Skin epidermis (tissue), 12 donors: Measurements from ENCODE around the gene IKZF5.
A peak's percentile ranks its signal among the peaks of the same experiment; 100 is the strongest.

ENCODE experiments used
- H3K27ac ChIP-seq, 21 experiments: fragments of 200-600 bp; sonication (generic) in 11 of 21; one replicate each; pipeline ENCODE4 v1.5.0; 2020; ENCODE audit warnings: mild to moderate bottlenecking in 3 of 21, inconsistent platforms in 2 of 21, moderate library complexity in 2 of 21
- H3K4me3 ChIP-seq, 7 experiments: fragments of 200-600 bp; sonication (generic) in 2 of 7; one replicate each; pipeline ENCODE4 v1.5.0; 2020; ENCODE audit warnings: inconsistent platforms in 2 of 7, mild to moderate bottlenecking in 2 of 7, moderate library complexity in 1 of 7

The IKZF5 gene, protein sequence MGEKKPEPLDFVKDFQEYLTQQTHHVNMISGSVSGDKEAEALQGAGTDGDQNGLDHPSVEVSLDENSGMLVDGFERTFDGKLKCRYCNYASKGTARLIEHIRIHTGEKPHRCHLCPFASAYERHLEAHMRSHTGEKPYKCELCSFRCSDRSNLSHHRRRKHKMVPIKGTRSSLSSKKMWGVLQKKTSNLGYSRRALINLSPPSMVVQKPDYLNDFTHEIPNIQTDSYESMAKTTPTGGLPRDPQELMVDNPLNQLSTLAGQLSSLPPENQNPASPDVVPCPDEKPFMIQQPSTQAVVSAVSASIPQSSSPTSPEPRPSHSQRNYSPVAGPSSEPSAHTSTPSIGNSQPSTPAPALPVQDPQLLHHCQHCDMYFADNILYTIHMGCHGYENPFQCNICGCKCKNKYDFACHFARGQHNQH

DNA sequence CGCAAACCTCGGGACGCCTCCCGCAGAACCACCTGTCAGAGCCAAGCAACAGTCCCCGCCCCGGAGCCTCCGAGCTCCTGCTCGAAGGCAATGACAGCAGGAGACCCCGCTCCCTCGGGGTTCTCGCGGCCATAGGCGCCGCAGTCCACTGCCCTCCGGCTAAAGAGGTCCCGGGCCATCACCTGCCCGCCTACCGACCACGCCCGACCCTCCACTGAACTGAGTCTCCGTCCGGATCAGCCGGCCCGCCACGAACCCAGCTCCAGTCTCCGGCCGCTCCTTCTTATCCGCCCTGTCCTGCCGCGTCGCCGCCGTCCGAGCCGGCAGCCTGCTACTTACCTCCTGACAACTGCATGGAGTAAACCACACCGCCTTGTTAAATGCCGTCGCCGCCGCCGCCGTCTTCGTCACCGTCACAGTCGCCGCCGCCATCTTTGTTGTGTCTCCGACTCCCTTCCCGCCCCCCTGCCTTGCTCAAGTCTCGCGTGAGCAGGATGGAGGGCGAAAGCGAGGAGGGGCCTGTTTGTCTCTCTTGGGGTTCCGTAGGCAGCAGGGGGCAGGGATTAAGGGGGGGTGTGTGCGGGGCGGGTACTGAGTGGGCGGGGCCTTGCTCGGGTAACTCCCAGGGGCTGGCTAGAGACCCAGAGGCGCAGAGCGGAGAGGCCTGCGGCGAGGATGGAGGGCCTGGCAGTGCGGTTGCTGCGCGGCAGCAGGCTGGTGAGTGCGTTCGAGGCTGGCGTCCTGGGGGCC is at the start of gene IKZF5, which contains the start of gene ACADSB:
Gene IKZF5, minus strand, starts transcription at position 441 of the 750 bp plus-strand sequence. CDS start 10,170 bp downstream, outside the sequence.
Gene ACADSB, plus strand, starts transcription at position 652 of the 750 bp plus-strand sequence. Its CDS starts 24 bp downstream, at position 676.
- H3K27ac ChIP-seq = peak within 1 kb of the TSS; percentile 58 to 98 (median 94)
- peak within 1 kb of the TSS; percentile 68 to 98 (median 96) for H3K4me3 ChIP-seq

DNA sequence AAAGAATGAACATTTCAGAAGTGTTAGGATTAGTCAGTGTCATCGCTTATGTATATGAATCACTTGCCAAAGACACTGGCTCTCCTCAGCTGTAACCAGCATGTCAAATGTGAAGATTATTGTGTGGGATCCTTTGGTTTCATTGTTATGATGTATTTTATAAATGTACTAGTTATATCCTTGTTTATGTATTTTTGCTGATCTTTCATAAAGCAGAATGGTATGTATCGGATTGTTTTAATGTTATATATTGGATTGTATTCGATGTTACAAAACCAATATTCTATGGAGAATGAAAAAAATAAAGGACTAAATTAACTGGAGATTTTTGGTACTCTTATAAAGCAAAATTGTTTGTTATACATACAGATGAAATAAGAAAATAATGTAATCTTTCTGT is 49.4 kb upstream of the IKZF5 start:
- no peak overlapping the region for H3K27ac ChIP-seq
- H3K4me3 ChIP-seq = no peak overlapping the region

DNA sequence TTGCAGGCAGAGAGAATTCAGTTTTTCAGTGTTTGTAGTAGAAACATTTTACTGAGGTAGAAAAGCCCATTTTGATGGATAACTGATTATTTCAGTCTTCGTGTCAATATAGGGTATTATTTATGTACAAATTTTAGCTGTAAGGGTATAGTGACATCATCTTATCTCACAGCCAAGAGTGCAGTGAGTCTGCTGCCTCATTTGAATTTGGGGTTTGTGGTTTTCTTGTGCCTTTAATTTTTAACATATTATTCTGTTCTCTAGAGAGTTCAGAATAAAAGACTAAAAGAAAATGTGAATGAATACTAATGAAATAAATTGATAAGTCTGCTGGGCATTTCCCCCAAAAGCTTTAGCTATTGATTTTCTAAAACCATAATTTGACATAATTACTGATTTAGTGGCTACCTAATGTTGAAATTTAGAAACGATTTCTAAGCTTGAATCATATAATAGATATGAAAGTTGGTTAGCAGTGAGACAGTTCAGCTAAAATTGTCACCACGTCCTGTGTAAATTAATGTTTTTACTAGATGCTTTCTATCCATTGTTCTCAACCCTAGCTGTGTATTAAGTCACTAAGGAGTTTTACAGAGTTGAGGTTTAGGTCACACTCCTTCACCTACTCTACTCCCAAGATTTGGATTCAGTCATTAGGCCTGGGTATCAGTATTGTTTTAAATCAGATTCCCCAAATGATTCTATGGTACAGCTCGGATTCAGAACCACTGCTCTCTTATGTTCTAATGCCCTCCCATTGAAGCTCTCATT is 37.6 kb upstream of the IKZF5 start:
- H3K4me3 ChIP-seq = no peak overlapping the region
- no peak overlapping the region for H3K27ac ChIP-seq

DNA sequence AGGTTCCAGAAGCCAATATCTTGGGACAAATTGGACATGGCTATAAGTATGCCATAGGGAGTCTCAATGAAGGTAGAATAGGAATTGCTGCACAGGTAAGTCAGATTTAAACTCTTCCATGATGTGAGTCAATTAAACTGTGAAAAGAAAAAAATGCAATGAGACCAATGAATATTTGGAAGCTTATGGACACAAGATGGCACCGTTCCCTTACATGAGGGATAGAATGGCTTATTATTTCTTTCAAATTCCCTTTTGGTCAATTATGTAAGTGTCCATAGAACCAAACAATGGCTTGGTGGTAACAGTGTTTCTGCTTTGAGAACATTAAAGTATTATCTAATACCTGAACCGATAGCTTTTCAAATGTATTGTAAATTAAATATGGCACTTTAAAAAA is 35.8 kb upstream of the IKZF5 start:
- Histone ChIP-seq H3K4me3 (no peak overlapping the region), H3K27ac (no peak overlapping the region)

DNA sequence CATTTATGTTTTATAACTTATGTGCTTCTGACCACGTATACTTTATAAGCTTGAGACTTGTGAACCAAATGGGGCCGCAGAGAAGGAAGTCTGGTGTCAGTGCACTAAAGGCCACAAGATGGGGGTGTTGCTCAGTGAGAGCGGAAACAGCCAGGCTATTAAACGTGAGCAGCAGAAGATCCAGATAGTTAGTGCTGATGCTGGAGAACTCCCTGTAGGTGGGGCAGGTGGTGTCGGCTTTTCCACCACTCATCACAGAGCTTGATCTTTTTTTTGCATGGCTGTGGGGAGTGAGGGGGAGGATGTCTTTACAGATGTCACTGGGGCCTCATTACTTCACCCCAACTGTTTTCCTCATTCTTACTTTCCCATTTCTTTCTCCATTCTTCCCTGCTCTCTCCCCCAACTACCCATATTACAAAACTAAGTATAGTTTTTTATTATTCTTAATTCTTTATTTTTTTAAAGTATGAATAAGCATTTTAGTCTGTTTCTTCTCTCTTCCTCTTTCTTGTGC is 34.9 kb upstream of the IKZF5 start:
- Histone ChIP-seq H3K27ac (no peak overlapping the region), H3K4me3 (no peak overlapping the region)

DNA sequence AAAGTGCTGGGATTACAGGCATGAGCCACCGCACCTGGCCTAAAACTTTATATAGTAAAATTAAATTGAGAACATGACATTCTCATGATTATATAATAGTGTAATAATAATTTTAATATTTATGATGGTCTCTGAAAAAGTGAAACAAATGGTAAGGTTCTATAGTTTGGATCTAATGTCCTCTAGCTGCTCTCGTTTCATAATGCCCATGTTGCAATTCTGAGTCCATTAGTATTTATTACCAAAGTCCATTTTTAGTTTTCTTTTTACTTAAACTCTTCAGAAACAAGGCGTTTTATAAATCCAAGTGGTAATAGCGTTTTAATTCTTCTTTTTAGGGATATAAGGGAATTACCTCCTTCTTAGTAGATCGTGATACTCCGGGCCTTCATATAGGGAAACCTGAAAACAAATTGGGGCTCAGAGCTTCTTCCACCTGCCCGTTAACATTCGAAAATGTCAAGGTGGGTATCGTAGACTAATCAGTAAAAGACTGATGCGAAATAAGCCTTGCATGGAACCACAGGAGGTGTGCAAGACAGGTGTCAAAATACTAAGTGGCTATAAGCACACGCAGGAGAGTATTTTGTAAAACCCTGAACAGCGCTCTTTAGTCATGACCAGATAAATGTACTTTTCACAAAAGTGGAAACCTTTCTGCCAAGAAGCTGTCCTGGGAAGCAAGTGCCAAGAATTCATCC is 34.3 kb upstream of the IKZF5 start:
- Histone ChIP-seq H3K27ac (no peak overlapping the region), H3K4me3 (no peak overlapping the region)

DNA sequence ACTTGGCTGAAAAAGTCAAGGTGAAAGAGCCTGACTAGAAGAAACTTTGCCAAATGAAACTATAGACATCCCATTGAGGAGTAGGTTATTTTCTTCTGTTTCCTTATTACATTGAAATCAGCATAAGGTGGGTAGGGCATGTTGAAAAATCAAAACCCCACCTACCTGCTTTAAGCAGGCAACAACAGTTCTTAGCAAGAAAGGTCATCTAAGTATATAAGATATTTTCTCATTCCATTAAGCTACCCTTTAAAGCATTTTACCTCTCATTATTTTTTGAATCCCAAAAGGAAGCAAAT is 31.0 kb upstream of the IKZF5 start:
- Histone ChIP-seq H3K4me3 (no peak overlapping the region), H3K27ac (no peak overlapping the region)

DNA sequence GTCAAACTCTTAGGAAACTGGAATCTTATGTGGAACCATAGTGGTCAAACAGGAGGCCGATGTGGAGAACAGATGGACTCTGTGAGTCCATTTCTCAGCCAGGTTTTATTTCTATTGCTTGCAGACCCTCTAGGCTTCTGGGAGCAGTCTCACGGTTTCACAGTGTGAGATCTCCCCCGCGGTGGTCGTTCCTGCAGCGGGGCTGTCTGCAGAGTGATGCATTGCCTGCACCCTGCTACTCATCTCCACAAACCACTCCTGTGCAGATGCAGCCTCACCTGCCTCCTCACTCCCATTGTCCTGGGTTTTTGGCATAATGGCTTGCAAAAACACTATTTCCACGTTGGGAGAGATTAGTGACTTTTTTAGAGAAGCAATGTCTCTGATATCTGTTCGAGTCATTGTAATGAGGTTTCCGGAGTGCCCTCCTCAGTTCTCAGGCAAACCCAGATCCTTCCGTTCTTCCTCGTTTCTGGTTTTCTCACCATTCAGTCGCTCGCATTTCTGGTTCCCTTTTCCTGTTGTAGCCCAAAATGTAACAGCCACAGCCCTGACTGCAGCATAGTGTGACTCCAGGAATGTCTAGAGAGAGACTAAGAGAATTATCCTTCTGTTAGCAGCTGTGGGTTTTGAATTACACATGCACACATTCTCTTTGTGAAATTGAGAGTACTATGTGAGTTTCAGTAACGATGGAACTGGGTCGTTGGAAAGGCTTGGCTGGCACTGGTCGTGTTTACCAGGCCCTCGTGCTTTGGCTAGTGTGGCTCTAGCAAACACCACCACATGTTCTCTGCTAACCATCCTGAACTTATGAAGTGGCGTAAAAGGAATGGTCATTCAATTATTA is 30.4 kb upstream of the IKZF5 start:
- Histone ChIP-seq H3K4me3 (no peak overlapping the region), H3K27ac (no peak overlapping the region)

DNA sequence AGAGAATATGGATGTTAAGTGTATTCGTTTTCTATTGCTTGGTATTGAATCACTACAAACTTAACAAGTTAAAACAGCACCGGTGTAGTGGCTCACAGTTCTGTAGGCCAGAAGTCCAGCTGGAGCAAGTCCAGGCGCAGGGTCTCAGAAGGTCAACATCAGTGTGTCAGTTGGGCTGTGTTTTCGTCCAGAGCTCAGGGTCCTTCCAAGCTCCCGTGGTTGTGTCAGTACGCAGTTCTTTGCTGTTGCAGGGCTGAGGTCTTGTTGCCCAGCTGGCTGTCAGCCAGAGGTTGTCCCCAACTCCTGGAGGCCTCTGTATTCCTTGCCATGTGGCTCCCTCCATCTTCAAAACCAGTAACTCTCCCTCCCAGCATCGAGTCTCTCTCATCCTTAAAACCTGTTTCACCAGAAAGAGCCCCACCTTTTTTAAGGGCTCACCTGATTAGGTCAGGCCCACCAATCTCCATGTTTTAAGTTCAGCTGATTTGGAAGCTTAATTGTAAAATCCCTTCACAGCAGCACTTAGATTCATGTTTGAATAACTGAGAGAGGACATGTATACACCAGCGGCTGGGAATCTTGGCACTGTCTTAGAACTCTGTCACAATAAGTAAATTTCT is 27.0 kb upstream of the IKZF5 start:
- no peak overlapping the region for H3K27ac ChIP-seq
- H3K4me3 ChIP-seq = no peak overlapping the region

DNA sequence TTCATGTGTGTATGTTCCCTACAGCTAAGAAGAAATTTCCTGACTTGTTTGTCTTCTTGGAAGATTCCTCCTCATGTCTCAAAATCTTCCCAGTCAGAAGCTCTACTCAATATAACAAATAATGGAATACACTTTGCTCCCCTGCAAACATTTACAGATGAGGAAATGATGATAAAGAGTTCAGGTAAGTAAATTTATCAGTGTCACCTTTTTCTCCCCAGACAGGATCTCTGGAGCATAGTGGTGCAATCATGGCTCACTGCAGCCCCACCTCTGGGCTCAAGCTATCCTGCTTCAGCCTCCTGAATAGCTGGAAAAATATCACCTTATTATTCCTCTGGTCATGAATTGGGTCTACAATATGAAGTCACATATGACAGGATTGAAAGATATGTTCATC is 25.7 kb upstream of the IKZF5 start:
- no peak overlapping the region for H3K27ac ChIP-seq
- H3K4me3 ChIP-seq = no peak overlapping the region

DNA sequence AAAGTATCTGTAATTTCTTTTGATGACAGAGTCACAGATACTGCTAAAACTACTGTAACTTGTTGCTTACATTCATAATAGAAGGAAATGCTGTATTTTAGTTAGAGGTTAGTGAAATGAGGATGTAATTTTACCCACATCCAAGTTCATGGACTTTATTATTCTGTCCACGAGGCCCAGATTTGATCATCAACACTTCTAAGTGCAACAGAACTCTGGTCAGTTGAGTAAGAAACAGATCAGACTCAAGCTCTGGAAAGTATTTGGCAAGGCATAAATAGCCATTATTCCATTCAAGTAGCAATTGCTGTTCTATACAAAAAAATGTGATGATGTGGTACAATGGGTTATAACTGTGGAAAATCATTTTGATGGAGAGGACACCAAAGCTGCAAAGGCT is 22.5 kb upstream of the IKZF5 start:
- H3K27ac ChIP-seq = no peak overlapping the region
- H3K4me3 ChIP-seq = no peak overlapping the region

DNA sequence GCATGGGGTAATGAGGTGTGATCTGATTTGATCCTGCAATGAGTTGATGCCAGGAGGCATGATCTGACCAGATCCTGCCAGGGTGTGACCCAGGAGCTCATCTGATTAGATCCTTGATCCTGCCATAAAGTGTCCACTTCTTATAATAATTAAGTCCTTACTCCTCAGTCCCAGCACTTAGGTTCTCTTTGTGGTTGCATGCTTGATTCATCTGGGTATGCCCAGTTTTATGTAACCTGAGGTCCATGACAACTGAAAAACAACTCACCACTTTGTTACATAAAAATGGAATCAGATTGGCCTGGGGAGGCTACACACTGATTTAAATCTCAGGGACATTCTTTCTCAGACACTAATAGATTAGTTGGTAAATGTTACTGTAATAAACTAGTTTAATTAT is 19.3 kb upstream of the IKZF5 start:
- no peak overlapping the region for H3K27ac ChIP-seq
- no peak overlapping the region for H3K4me3 ChIP-seq

DNA sequence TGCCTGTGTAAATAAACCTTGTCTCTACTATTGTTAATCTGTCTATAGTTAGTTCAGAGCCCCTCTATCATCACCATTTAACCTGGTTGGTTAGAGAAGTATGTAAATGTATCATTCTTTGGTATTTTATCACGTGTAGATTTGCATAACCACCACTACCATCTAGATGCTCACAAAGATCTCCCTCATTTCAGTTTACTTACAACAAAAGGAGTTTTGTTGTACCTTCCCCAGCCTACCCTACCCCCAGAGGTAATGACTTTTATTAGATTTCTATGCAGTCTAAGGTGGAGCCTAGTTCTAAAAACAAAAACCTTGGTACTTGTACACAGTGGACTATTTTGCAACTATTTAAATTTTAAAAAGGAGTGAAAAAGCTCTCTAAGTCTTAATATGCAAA is 17.7 kb upstream of the IKZF5 start:
- Histone ChIP-seq H3K27ac (no peak overlapping the region), H3K4me3 (no peak overlapping the region)

DNA sequence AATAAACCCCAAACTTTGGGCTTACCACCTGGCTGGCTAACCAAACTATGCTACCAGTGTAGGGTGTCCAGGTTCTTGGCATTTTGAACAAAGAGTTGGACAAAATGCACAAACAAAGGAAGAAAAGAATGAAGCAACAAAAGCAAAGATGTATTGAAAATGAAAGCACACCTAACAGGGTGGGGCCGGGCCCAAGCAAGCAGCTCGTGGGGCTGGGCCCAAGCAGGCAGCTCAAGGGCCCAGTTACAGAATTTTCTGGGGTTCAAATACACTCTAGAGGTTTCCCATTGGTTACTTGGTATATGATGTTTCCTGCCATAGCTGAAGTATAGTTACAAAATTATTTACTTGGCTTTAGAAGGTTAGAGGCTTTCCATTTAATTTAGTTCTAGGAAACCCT is 15.9 kb upstream of the IKZF5 start:
- Histone ChIP-seq H3K4me3 (no peak overlapping the region), H3K27ac (no peak overlapping the region)

DNA sequence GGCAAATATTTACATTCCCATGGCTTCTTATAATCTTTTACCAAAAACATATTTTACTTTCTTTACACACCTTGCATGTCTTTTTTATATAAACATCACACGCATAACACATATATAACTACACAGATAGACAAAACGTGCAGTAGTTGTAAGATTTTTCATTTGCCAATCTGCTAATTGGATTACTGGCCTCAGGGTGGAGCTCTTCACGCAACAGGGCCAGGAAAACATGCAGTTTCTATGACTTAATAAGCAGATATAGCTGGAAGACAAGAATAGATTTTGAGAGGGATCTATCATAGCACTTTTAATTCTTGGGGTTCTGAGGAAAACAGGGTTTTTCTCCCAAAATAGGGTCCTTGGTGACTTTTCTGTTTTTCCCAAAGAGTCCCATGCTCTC is 12.9 kb upstream of the IKZF5 start:
- no peak overlapping the region for H3K27ac ChIP-seq

DNA sequence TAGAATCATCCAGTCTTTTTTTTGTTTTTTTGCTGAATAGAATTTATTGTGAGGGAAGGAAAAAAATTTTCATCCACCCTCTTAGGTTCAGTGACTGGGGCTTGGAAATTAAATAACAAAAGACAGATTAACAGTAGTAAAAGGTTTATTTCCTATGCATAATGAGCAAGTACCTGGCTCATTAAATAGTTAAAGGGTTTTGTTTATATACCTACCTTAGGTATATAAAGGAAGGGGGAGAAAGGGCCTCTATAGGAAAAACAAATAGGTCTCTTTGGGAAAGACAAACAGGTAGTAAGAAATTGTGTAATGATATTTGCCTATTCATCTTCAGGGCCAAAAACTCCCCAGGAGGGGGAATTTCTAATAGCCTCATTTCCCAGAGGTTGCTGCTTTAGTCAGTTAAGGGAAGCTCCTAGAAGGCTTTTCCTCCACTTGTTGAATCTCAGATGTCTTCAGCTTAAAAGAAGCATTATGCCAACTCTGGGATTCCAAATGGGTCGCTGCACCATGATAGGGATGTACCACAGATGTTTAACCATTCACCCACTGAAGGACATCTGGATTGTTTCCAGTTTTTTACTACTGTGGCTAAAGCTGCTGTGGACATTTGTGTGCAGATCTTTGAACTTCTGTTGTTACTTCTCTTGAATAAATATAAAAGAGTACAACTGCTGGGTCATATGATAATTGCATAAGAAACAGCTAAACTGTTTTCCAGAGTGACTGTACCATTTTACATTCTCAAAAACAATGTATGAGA is 11.5 kb upstream of the IKZF5 start:
- Histone ChIP-seq H3K27ac (no peak overlapping the region), H3K4me3 (no peak overlapping the region)

More for the DNA sequence above, 12.9 kb upstream of the IKZF5 start:
- no peak overlapping the region for H3K4me3 ChIP-seq

DNA sequence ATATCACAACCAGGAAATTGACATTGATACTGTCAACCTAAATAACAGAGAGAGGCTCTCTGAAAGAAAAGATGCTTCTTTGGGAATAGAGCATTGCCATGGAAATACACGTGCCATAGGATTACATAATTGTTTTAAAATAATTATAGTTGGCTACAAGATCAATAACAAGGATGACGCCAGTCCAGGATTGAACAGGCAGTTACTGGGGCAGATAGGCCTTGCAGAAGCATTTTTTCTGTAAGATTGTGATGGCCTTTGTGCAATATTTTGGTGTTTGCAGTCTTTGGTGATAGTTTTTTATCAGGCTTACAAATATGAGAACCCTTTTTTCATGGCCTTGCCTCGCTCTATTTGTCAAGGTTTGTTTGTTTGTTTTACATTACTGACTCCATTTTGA is 10.7 kb upstream of the IKZF5 start:
- Histone ChIP-seq H3K27ac (no peak overlapping the region), H3K4me3 (no peak overlapping the region)

DNA sequence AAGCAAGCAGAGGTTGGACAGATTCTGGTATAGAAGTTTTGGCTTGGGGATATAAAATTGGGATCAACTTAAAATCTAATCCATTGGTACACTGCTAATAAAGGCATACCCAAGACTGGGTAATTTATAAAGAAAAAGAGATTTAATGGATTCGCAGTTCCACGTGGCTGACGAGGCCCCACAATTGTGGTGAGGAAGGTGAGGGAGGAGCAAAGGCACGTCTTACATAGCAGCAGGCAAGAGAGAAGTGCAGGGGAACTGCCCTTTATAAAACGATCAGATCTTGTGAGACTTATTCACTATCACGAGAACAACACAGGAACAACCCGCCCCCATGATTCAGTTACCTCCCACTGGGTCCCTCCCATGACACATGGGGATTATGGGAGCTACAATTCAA is 9.9 kb upstream of the IKZF5 start:
- H3K27ac ChIP-seq = no peak overlapping the region
- no peak overlapping the region for H3K4me3 ChIP-seq
